Measurements from ENCODE around the gene SETD3. TPM values are rescaled to one million over a fixed set of nuclear protein-coding genes. Genes with fewer than 3 reads are reported as not detected.

The SETD3 gene
- total RNA-seq, 1 donor from 2014 or later = 62.8 TPM

DNA sequence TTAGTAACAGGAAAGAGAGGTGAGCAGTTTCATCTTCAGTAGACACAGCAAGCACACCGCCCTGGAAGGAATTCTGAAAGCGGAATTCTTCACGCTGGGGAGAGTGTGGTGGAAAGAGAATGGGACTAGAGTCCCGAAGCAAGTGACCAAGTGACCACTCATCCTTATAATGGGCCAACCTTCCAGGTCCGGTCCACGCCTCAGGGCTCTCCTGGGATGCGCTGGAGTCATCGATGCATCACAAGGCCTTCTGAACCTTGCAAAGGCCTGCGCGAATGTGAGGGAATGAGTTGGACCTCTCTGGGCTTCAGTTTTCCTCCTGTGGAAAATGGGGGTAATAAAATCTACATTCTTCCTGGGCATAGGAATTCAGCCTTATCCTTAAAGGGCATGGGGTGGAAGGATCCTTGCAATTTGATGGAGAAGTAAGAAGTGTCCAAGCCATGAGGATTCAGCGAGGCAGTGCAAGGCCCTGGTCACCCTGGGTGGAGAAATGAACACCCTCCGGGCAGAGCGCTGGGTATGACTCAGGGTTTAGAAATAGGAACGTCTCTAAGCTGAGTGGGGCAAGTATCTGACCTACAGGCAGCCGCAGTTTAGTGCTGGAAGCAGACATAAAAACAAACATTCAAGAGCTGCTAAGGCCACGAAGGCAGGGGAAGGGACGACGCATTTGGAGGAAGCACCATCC, 97.7 kb downstream of the SETD3 start:
- no peak for TF ChIP-seq EZH2 (IDR thresholded peaks at IDR 0.05; ENCODE audit: insufficient read depth, low read length)
- TF ChIP-seq, protein P1, sequence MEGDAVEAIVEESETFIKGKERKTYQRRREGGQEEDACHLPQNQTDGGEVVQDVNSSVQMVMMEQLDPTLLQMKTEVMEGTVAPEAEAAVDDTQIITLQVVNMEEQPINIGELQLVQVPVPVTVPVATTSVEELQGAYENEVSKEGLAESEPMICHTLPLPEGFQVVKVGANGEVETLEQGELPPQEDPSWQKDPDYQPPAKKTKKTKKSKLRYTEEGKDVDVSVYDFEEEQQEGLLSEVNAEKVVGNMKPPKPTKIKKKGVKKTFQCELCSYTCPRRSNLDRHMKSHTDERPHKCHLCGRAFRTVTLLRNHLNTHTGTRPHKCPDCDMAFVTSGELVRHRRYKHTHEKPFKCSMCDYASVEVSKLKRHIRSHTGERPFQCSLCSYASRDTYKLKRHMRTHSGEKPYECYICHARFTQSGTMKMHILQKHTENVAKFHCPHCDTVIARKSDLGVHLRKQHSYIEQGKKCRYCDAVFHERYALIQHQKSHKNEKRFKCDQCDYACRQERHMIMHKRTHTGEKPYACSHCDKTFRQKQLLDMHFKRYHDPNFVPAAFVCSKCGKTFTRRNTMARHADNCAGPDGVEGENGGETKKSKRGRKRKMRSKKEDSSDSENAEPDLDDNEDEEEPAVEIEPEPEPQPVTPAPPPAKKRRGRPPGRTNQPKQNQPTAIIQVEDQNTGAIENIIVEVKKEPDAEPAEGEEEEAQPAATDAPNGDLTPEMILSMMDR (IDR thresholded peaks at IDR 0.05; ENCODE audit: insufficient read depth, low read depth, low read length) = no peak
- Histone ChIP-seq H3K4me2 (ENCODE audit: low read length) (peak overlapping the region; percentile 31), H4K20me1 (ENCODE audit: insufficient read depth, low read length) (no peaks in the 10 kb centered on the region), H3K4me3 (ENCODE audit: insufficient read depth, low read depth, low read length) (no peak overlapping the region), H3K9me3 (ENCODE audit: insufficient read depth, low read depth, low read length) (peaks cover 2% of the 10 kb centered on the region), H2AFZ (ENCODE audit: low read depth, low read length) (no peak overlapping the region), H3K4me1 (ENCODE audit: insufficient read depth, low read length) (peaks cover 11% of the 10 kb centered on the region), H3K9ac (ENCODE audit: low read length) (no peak overlapping the region), H3K27ac (ENCODE audit: low read depth, low read length) (no peak overlapping the region), H3K36me3 (ENCODE audit: insufficient read depth, low read length) (no peaks in the 10 kb centered on the region), H3K79me2 (ENCODE audit: insufficient read depth, low read length) (no peaks in the 10 kb centered on the region), H3K27me3 (ENCODE audit: insufficient read depth, low read length) (peaks cover 5% of the 10 kb centered on the region)
- DNase-seq (ENCODE audit: low read depth) (peak; percentile 46), FAIRE-seq (no peak)
- Mint-ChIP-seq H3K9me3 (ENCODE audit: unreplicated experiment) (no peaks in the 10 kb centered on the region), H3K4me1 (ENCODE audit: low read depth, unreplicated experiment) (peaks cover 15% of the 10 kb centered on the region), H3K36me3 (ENCODE audit: low read depth, unreplicated experiment) (no peaks in the 10 kb centered on the region), H3K27me3 (ENCODE audit: low read depth, unreplicated experiment) (peaks cover 20% of the 10 kb centered on the region), H3K27ac (ENCODE audit: unreplicated experiment) (peak overlapping the region; percentile 6), H3K4me3 (ENCODE audit: unreplicated experiment) (no peak overlapping the region)

DNA sequence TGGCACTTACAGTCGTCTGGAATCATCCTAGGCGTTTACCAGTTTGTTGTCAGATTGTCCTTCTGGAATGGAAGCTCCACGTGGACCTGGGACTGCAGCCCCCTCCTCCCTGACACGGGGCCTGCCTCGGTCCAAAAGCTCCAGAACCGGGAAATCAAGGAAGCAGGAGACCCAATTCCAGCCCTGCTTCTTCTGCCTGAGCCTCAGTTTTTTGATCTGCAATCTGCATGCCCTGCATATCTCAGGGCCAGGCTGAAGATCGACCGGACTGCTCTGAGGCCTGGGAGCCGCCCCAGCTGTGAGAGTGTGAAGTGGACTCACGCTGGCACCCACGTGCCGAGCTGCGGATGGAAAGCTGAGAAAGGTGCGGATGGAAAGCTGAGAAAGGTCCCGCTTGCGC, 98.6 kb downstream of the SETD3 start:
- Histone ChIP-seq H2AFZ (ENCODE audit: low read depth, low read length) (no peak overlapping the region), H3K4me1 (ENCODE audit: insufficient read depth, low read length) (peaks cover 11% of the 10 kb centered on the region), H3K9ac (ENCODE audit: low read length) (no peak overlapping the region), H3K27me3 (ENCODE audit: insufficient read depth, low read length) (peaks cover 5% of the 10 kb centered on the region), H3K4me3 (ENCODE audit: insufficient read depth, low read depth, low read length) (no peak overlapping the region), H3K4me2 (ENCODE audit: low read length) (no peak overlapping the region), H3K9me3 (ENCODE audit: insufficient read depth, low read depth, low read length) (peaks cover 2% of the 10 kb centered on the region), H3K79me2 (ENCODE audit: insufficient read depth, low read length) (no peaks in the 10 kb centered on the region), H3K27ac (ENCODE audit: low read depth, low read length) (no peak overlapping the region), H4K20me1 (ENCODE audit: insufficient read depth, low read length) (no peaks in the 10 kb centered on the region), H3K36me3 (ENCODE audit: insufficient read depth, low read length) (no peaks in the 10 kb centered on the region)
- peaks cover 15% of the 10 kb centered on the region for H3K4me1 Mint-ChIP-seq (ENCODE audit: low read depth, unreplicated experiment)
- H3K9me3 Mint-ChIP-seq (ENCODE audit: unreplicated experiment) = peaks cover 1% of the 10 kb centered on the region
- H3K27ac Mint-ChIP-seq (ENCODE audit: unreplicated experiment) = no peak overlapping the region
- no peak for FAIRE-seq
- H3K27me3 Mint-ChIP-seq (ENCODE audit: low read depth, unreplicated experiment) = peaks cover 20% of the 10 kb centered on the region
- H3K4me3 Mint-ChIP-seq (ENCODE audit: unreplicated experiment) = no peak overlapping the region
- DNase-seq (ENCODE audit: low read depth) = no peak
- no peak for TF ChIP-seq EZH2 (IDR thresholded peaks at IDR 0.05; ENCODE audit: insufficient read depth, low read length)
- TF ChIP-seq, protein P1 (IDR thresholded peaks at IDR 0.05; ENCODE audit: insufficient read depth, low read depth, low read length) = no peak
- no peaks in the 10 kb centered on the region for H3K36me3 Mint-ChIP-seq (ENCODE audit: low read depth, unreplicated experiment)

DNA sequence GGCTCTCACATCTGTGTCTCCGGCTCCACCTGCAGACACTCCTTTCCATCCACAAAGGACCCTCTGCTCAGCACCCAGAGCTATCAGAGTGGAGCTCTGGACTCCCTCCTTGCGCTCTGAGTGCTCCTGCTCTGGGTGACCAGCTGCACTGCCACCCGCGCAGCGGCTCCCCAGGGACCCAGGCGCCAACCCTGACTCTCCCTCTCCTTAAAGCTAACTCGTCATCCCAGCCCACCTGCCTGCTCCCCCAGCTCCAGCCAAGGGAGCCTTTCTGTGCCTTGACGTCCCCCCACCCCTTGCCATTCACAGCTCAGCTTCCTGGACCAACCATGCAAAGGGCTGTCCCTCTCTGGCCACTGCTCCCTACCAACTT, 99.0 kb downstream of the SETD3 start:
- H3K4me2 ChIP-seq (ENCODE audit: low read length) = no peak overlapping the region
- H3K27ac ChIP-seq (ENCODE audit: low read depth, low read length) = no peak overlapping the region
- Mint-ChIP-seq H3K9me3 (ENCODE audit: unreplicated experiment) (peaks cover 2% of the 10 kb centered on the region), H3K4me3 (ENCODE audit: unreplicated experiment) (no peak overlapping the region), H3K27me3 (ENCODE audit: low read depth, unreplicated experiment) (peaks cover 18% of the 10 kb centered on the region), H3K4me1 (ENCODE audit: low read depth, unreplicated experiment) (peaks cover 15% of the 10 kb centered on the region), H3K36me3 (ENCODE audit: low read depth, unreplicated experiment) (no peaks in the 10 kb centered on the region), H3K27ac (ENCODE audit: unreplicated experiment) (no peak overlapping the region)
- no peak for TF ChIP-seq EZH2 (IDR thresholded peaks at IDR 0.05; ENCODE audit: insufficient read depth, low read length)
- TF ChIP-seq, protein P1 (IDR thresholded peaks at IDR 0.05; ENCODE audit: insufficient read depth, low read depth, low read length) = no peak
- H3K9me3 ChIP-seq (ENCODE audit: insufficient read depth, low read depth, low read length) = peaks cover 2% of the 10 kb centered on the region
- no peaks in the 10 kb centered on the region for H3K36me3 ChIP-seq (ENCODE audit: insufficient read depth, low read length)
- FAIRE-seq (no peak), DNase-seq (ENCODE audit: low read depth) (no peak)
- H3K4me1 ChIP-seq (ENCODE audit: insufficient read depth, low read length) = peaks cover 11% of the 10 kb centered on the region
- H2AFZ ChIP-seq (ENCODE audit: low read depth, low read length) = no peak overlapping the region
- no peak overlapping the region for H3K9ac ChIP-seq (ENCODE audit: low read length)
- H4K20me1 ChIP-seq (ENCODE audit: insufficient read depth, low read length) = no peaks in the 10 kb centered on the region
- no peak overlapping the region for H3K4me3 ChIP-seq (ENCODE audit: insufficient read depth, low read depth, low read length)
- peaks cover 5% of the 10 kb centered on the region for H3K27me3 ChIP-seq (ENCODE audit: insufficient read depth, low read length)
- no peaks in the 10 kb centered on the region for H3K79me2 ChIP-seq (ENCODE audit: insufficient read depth, low read length)
